Measurements from ENCODE around the gene DDC.
"Not testable (repeated sequence)": the region's sequence is repeated elsewhere in the genome, so short reads cannot be mapped to it uniquely, and the experiment has no call there.

DDC gene

DNA sequence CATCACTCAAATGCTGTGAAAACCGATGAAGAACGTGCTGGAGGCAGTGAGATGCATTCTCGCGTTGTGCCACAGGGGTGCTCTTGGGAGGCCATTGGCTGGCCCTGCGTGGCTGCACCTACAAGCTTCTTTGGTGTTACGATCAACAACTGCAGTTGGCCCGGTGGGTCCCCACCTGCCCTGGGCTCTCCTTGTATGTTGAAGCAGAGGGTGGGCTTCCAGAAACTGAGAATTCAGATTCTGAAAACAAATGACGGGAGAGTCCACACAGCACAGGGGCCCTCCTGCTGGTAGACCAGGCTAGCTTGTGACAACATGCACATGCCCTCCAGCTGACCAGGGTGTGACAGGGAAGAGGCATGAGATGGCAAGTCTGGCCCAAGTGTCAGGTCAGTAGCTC lies 23.7 kb upstream of the DDC start:
- DNase-seq: no peak

DNA sequence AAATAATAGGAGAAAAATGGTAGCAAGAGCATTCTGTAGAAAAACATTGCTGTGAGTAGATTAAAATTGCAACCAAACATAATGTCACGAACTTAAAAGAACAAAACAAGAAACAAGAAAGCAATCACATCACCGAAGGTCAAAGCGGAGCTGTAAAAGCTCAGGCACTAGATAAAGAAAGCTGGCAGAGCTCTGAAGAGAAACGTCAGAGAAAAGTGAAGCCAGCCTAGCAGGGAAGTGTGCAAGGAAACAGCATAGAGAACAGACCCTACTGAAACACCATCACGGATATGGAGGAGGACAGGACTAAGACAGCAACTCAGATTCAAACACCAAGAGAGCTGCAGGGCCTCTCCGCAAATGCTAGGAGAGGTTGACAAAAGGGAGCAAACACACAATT lies 22.5 kb upstream of the DDC start:
- DNase-seq: no peak

DNA sequence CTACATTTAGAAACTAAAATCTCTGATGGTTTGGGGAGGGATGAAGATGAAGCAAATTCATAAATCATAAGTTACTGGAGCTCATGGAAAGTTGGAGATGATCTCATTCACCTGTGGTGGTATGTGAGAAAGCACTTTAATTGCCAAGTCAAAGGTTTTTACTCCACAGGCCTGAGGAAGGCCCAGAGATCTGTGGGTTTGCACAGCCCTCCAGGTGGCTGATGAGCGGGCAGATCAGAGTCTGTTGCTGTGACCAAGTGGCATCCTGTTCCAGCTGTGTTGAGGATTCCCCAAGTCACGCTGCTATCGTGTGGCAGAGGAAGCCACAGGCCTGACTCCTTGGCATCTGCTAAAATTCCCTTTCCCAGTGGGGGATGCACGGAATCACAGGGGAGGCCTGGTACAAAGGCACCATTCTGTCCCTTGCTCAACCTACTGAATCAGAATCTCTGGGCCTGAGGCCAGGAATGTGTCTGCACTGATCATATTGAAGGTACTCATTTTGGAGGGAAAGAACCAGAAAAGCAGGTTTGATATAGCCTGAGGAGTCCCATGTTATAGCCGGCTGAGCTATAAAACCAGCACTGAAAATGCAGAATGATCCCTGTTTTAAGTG lies 19.7 kb upstream of the DDC start:
- no peak for DNase-seq

DNA sequence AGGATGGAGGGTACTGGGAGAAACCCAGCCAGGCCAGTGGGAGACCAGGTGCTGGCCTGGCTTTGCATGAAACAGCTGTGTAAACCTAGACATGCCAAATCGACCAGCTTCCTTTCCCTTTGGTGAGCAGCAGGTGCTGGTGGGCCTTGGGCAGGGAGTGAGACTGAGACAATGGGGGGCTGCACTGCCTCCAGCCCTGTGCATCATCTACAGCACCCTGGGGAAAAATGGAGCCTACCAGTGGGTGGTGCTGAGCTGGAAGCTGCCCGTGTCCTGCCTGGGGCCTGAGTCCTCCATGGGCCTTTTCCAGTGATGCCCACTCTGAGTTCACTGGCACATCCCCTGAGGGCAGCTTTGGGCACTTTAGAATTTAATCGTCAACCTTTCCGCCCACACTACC lies 19.2 kb upstream of the DDC start:
- no peak for DNase-seq

DNA sequence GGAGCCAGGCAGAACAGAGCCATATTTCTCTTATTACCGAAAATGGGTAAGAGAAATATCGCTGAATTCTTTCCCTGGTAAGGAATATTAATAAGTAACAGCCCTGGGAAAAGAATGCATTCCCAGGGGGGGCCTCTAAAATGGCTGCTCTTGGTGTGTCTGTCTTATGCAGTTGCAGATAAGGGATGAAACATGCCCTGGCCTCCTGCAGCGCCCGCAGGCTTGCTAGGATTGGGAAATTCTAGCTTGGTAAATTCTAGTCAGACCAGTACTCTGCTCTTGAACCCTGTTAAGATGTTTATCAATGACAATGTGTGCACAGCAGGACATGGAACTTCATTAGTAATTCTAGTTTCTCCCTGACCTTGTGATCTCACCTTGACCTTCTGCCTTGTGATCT lies 18.1 kb upstream of the DDC start:
- DNase-seq: not testable (repeated sequence)

DNA sequence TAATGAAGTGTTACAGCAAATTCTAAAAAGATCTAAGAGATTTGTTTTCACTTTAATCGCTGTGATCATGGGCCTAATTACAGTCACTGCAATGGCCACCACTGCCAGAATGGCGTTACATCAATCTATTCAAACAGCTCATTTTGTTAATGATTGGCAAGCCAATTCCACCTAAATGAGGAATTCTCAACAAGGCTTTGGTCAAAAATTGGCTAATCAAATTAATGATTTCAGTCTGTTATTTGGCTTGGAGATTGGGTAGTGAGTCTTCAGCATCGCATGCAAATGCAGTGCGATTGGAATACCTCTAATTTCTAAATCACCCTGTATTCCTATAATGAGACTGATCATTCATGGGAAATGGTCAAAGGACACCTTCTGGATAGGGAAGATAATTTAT lies 17.1 kb upstream of the DDC start:
- not testable (repeated sequence) for DNase-seq

DNA sequence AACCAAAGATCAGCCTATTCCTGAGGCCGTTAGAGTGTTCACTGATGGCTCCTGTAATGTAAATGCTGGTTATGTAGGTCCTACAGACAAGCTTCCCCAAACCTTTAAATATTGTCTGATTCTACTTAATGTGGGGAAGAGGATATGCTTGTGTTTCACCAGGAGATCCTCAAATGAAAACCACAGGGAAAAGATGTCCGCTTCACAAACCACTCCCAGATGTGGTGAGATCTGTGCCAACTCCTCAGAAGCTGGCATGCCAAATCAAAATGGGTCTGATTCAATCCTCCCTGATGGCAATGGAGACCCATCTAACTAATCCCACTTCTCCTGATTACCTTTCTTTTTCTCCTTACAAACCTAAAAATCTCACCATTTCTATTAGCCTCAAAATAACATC lies 15.5 kb upstream of the DDC start:
- not testable (repeated sequence) for DNase-seq

DNA sequence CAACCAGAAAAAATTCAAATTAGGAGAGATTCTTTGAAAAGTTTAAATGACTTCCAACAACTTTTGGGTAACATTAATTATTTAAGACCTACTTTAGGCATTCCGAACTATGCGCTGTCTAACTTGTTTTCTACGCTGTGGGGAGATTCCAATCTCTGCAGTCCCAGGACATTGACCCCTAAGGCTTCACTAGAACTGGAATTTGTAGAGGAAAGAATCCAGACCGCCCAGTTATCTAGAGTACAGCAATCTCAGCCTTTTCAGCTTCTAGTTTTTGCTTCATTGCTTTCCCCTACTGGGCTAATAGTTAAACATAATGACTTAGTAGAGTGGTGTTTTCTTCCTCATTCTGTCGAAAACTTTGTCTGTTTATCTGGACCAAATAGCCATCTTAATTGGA lies 14.9 kb upstream of the DDC start:
- no peak for DNase-seq

DNA sequence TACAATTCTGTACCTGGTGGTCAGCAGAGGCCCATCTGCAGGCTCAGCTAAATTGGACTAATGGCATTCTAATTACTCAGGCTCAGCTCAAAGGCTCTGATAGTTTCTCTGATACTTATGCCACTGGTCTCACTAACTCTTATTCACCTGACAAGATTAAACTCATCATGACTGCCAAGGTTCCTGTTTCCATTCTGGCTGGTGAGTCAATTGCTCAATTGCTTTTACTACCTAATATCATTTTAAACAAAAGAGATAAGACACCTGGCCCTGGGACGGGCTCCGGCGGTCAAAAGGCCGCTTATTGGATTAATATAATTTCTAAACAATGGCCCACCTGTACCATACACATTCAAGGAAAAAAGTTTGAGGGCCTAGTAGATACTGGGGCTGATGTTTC lies 12.9 kb upstream of the DDC start:
- DNase-seq: not testable (repeated sequence)

DNA sequence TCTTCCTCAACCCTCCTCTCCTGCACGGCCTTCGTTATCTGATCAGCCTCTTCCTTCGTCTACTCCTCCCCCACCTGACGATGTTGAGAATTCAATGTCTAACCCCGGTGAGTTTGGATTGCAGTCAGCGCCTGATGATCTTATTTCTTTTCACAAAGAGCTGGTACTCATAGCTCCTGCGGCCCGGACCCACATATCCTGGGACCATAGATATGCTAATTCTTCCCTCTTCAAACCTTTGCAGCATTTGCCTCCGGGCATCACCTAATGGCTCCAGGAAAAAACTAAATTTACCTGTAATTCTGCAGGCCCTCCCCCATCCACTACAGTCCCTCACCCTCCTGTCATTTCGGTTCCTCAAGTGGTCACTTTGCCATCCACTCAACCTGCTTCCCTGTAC lies 12.4 kb upstream of the DDC start:
- no peak for DNase-seq

DNA sequence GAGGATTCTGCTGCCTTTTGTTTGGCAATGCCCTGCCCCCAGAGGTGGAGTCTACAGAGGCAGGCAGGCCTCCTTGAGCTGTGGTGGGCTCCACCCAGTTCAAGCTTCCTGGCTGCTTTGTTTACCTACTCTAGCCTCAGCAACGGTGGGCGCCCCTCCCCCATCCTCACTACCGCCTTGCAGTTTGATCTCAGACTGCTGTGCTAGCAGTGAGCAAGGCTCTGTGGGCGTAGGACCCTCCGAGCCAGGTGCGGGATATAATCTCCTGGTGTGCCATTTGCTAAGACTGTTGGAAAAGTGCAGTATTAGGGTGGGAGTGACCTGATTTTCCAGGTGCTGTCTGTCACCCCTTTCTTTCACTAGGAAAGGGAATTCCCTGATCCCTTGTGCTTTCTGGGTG lies 11.2 kb upstream of the DDC start:
- DNase-seq: not testable (repeated sequence)

DNA sequence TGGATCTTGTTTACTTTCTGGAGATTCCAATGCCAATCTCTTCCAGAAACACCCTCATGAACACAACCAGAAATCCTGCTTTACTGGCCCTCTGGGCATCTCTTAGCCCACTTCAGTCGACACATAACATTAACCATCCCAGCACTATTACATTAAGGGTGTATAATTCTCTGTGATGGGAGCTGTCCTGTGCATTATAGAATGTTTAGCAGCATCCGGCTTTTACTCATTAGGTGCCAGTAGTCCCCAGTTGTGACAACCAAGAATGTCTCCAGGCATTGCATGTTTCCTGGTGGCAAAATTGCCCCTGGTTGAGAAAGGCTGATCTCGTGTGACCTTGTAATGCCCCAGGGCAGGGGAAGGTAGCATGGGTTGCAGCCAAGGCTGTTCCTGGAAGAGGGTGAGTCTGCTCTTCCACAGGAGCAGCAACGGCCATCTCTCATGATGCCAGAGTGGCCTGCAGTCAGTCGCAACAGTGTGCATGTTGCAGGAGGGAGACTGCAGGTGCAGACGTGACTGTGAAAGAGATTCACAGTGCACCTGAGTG lies 2.6 kb upstream of the DDC start:
- DNase-seq: no peak

DNA sequence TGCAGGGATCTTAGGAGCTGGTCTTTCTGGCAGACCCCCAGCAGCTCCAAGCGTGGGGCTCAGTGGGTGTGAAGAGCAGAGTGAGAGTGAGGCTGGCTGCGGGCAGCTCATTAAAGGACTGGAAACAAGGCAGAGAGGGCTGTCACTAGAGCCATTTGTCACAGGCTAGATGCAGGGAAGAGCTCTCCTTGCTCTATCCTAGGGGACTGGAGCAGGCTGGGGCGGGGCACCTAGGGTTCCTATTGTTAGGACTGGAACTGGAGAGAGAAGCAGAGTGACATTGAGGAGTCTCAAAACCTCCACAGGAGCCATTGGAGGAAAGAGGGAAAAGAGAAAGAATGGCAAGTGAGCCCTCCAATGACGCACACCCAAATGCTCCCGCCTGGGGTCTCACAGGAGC lies 772 bp upstream of the DDC start:
- no peak for DNase-seq

DNA sequence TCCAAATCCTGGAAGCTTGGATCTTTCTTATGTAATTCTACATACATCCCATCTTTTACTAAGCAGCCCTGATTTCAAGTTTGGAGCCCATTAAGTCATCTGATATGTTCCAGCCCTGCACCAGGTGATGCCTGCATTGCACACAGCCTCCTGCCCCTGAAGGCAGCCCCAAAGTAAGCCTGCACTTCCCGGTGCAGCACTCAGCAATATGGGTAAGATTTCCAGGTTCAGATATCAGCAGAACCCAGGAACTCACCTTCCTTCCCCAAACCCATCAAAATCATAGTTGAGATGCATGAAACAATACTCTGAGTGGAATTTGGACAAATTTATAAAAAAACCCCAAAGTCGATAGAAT lies 333 bp upstream of the DDC start:
- no peak for DNase-seq

DNA sequence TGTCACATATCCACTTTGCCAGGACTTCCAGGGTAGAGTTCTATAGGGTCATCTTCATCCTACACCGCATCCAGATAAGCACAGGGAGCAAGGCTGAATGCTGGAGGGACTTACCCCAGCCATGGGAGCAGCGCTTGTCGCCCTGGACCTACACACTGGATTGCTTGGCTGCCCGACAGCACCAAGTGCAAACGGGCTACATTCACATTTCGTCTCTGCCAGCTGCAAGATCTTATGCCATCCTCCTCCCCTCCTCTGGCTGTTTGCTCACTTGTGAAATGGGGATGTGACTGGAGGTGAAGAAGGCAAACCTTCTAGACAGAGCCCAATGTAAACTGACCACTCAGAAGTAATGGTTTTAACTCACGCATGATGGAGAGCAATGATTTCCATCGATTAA lies 1.0 kb downstream of the DDC start:
- DNase-seq: no peak

DNA sequence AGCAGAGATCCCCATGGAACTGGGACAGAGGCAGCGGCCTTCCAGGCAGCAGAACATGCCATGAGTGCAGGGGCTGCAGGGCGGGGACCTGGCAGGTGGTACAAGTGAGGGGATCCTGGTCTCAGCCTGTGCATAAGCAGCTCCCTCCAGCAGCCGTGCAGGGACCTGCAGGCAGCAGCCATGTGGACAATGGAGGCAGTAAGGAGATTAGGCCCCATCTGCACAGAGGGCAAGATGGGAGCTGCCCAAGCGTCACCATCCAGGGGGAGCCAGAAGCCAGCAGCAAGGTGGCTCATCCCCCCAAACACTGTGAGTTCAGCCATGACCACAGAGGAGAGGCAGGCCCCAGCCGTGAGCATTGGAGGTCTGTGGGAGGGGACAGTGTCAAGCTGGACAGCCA lies 3.1 kb downstream of the DDC start:
- no peak for DNase-seq

DNA sequence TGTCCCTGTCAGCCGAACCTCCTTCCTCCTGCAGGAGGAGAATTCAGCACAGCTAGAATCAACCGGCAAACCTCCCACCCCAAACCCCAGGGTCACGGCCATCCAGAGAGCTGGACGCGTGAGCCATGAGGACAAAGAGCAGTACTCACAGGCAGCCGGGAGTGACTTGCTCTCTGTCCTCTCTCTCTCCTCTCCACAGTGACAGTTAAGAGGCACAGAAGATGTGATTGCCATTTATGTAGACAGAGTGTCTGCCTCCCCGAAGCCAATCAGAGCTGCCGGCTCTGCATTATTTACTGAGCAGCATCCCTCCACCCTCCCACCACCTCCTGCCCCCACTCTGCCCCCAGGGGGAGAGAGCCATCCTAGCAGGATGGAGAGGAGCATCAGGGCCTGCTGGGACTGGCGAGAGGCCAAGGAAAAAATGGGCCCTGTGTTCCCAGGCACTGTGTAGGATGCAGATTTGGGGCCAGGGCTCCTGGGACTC lies 4.3 kb downstream of the DDC start:
- DNase-seq: no peak

DNA sequence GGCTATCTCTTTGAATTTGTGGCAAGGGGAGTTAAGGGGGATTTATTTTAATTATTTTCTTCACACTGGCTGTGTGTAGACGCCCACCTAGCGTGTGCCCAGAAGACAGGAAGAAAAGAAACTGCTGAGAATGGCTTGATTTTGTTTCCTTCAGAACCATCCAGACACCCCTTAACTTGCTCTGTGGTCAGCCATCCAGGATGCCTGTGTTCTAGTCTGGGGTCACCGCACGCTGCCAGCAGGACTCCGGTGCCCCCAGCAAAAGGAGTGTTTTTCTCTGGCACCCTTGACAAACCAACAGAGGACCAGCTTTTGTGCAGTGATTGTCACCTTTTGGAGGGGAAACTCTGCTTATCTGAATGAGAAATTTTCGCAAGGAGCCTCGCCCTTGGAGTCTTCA lies 5.3 kb downstream of the DDC start:
- no peak for DNase-seq

DNA sequence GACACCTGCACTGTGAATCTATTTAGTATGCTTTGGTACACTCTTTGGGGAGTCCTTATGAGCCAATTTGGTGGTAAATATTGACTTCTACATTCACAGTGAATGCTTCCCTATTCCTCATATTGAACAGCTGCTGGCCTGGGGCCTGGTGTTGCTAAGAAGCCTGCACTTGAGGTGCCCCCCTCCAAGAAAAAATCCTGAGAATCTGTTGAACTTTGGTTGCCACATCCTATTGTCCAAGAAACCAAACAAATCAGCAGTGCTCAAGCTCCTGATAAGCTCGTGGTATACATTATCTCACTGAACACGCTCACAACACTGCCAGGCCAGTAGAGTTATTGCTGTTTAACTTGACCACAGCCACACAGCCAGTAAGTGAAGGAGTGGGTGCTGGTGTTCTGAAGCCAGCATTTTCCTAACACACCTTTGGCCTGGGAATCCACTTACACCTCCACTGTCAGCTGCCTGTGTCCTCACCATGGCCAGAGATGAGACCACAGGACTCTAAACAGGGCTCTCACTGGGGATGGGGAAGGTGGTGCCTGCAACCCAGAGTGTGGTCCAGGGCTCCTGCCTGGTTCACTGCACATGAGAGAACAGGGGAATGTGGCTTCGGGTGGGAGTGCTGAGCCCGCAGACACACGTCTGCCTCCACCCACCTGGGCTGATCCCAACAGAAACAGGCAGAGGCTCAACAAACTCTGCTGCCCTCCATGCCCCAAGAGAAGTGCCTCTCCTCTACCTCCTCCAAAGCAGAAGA lies 6.7 kb downstream of the DDC start:
- DNase-seq: no peak

DNA sequence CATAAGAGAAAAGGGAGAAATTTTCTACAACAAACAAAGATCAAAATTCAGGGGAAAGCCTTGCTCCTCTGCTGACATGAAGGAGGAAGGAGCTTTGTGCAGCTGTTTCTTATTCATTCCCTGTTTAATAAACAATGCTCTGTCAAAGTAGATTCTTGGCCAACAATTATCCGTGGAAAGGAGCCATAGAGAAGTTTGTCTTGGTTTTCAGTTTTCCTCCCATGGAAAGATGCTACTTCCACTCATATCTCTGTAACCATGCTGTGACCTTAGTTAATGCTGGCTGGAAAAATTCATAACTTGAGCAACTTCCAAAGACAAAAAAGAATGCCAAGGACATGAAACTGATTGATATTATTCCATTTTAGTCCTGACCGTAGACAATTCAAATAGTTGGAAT lies 8.1 kb downstream of the DDC start:
- DNase-seq: no peak

DNA sequence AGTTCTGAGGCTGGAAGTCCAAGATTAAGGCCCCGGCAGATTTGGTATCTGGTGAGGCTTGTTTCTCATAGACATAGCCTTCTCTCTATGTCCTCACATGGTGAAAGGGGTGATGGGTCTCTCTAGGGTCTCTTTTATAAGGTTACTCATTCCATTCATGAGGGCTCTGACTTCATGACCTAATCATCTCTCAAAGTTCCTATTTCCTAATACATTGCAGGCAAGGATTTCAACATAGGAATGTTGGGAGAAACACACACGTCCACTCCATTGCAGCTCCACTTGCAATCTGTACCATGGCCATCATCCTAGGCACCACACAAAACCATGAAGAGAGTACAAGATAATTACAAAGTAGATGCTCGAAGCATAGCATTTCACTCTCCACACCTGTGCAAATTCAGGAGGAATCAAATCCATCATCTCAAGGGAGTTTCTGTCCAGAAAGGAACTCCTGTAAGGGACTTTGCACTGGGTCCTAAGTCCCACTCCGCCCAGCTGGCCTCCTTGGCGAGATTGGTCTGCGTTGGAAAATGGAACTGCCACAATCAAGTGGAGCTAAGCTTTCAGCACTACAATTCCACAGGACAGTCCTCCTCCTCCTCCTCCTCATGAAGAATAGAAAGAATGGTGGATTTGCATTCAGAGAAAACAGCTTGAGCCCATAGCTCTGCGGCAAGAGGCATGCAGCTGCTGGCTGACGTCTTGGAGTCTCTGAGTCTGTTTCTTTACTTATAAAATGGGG lies 8.8 kb downstream of the DDC start:
- DNase-seq: no peak

DNA sequence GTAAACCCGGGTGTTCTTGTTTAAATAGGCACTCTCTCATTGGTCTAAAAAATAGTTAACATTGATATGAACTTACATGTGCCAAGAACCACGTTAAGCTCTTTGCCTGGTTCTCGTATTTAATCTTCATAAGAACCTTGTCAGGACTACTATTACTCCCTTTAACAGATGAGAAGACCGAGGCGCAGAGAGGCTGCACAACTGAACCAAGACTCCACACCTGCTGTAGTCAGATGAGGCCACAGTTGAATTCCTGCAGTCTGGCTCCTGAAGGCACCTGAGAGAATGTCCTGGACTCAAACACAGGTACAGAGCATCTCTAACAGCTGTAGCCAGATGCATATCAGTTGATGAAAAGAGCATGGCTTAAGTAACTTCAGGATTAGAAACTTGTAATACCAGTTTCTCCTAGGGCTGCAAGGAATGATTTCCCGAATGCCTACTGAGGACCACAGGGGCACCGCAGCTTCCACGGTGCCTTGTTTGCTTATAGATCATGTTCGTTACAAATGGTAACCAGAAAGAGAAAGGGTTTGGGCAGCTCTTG lies 9.5 kb downstream of the DDC start:
- no peak for DNase-seq

DNA sequence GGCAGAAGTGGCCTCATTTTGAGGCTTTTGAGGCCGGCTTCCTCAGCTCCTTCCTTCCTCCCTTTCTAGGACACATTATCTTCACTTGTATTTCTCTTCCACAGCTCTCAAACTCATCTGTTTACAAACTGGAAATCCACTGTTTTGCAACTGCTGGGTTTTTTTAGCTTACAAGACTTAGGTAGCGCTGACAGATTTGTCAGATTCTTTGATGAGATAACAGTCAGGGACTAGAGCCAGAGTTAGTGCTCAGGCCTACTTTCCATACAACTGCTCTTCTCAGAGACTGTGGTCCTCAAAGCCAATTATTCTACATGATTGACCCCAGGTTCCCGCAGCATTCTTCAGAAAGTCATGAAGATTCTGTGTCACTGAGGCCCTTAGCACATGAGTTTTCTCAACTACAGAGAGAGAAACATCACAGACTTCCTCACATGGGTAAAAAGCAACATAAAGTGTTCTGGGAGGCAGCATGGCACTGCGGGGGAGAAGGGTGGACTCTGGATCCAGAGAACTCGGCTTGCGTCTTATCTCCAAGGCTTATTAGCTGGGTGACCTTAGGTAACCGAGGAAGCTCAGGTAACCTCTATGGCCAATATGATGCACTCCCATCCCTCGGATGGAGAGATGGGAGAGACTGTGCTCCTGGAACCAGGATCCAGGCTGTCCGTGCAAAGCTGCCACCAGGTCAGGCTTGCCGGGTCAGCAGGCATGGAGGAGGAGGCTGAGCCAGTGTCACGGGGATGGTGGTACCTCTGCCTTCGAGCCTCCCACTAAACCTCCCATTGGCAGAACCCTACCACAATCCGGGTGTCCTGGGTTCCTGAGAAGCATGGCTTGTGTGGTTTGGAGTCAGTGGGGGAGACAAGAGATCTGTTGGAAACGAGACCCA lies 10.5 kb downstream of the DDC start:
- no peak for DNase-seq

All from KG1 (cell line).